K562 (cell line): ENCODE results near the gene OR8D2.

ENCODE experiments used
- BHLHE40 ChIP-seq: IDR thresholded peaks from 2 replicates; pipeline ENCODE4 v1.6.1; 2011; ENCODE audit warnings: low read length, improper control_type of control experiment
- CTCF ChIP-seq, 3 experiments: IDR thresholded peaks in 2 of 3; conservative IDR thresholded peaks in 1 of 3; 2 replicates each; pipeline ENCODE4 v1.5.1; 2011 to 2012; ENCODE audit warnings: low read length in 3 of 3, mild to moderate bottlenecking in 3 of 3, control low read depth in 2 of 3, improper control_type of control experiment in 1 of 3, inconsistent platforms in 1 of 3, low read depth in 1 of 3, mixed read lengths in 1 of 3, moderate library complexity in 1 of 3; ENCODE audit not compliant: insufficient read depth in 2 of 3
- E2F4 ChIP-seq: sonication (generic); formaldehyde crosslinking; IDR thresholded peaks from 2 replicates; pipeline ENCODE4 v1.8.0; 2022; ENCODE audit warnings: mild to moderate bottlenecking, low read depth, missing genetic modification reagents
- KAT7 ChIP-seq: sonication (generic); formaldehyde crosslinking; IDR thresholded peaks from 2 replicates; pipeline ENCODE4 v1.8.0; 2022; ENCODE audit warnings: missing genetic modification reagents, mild to moderate bottlenecking, borderline replicate concordance
- XRCC5 ChIP-seq: fragments of 200-400 bp; formaldehyde crosslinking; IDR thresholded peaks from 2 replicates; pipeline ENCODE4 v1.6.1; 2017; ENCODE audit warnings: low read depth, mild to moderate bottlenecking, low read length
- ZNF398 ChIP-seq: fragments of 250-450 bp; sonication (Bioruptor Pico); IDR thresholded peaks from 2 replicates; pipeline ENCODE4 v1.8.0; 2021; ENCODE audit warnings: moderate library complexity, mild to moderate bottlenecking, inconsistent platforms

GRCh38 chr11:124329787-124330478, 9.9 kb upstream of the OR8D2 start:
- TF ChIP-seq E2F4 (CRISPR knock-in tag) (no peak), KAT7 (CRISPR knock-in tag) (no peak), XRCC5 (no peak), ZNF398 (CRISPR knock-in tag) (no peak), CTCF (IDR thresholded peaks at IDR 0.05 in 2 of 3, conservative IDR thresholded peaks at IDR 0.05 in 1 of 3; ENCODE audit: insufficient read depth in 2 of 3, low read depth in 1 of 3, low read length in 3 of 3) (no peak; a peak in 1 of 6 replicates), BHLHE40 (no peak)
